ENCODE results near the gene LRRC14B.
A peak's percentile ranks its signal among the peaks of the same experiment; 100 is the strongest.

Gene LRRC14B

GRCh38 chr5:176296-176823 lies 14.9 kb upstream of the LRRC14B start:
- no peak for DNase-seq

- DNase-seq: no peak
Measured at GRCh38 chr5:178110-178509, 13.2 kb upstream of the LRRC14B start.

GRCh38 chr5:179401-179800 lies 11.9 kb upstream of the LRRC14B start:
- DNase-seq: no peak

- no peak for DNase-seq
Measured at GRCh38 chr5:180286-180918, 10.9 kb upstream of the LRRC14B start.

GRCh38 chr5:181160-181559 lies 10.1 kb upstream of the LRRC14B start:
- DNase-seq: no peak

- no peak for DNase-seq
Measured at GRCh38 chr5:181566-181965, 9.7 kb upstream of the LRRC14B start.

- no peak for DNase-seq
Measured at GRCh38 chr5:182126-182525, 9.2 kb upstream of the LRRC14B start.

- DNase-seq: no peak
Measured at GRCh38 chr5:184471-184870, 6.8 kb upstream of the LRRC14B start.

GRCh38 chr5:185095-186070 lies 5.9 kb upstream of the LRRC14B start:
- no peak for DNase-seq

GRCh38 chr5:186091-187041 lies 4.9 kb upstream of the LRRC14B start:
- no peak for DNase-seq

- no peak for DNase-seq
Measured at GRCh38 chr5:187042-187431, 4.3 kb upstream of the LRRC14B start.

- no peak for DNase-seq
Measured at GRCh38 chr5:187617-188451, 3.5 kb upstream of the LRRC14B start.

GRCh38 chr5:188488-189481 lies 2.5 kb upstream of the LRRC14B start:
- peak; percentile 86 to 87 for DNase-seq

- DNase-seq: no peak
Measured at GRCh38 chr5:189486-189885, 1.8 kb upstream of the LRRC14B start.

GRCh38 chr5:189976-190365 lies 1.3 kb upstream of the LRRC14B start:
- DNase-seq: no peak

GRCh38 chr5:190366-191035 lies 794 bp upstream of the LRRC14B start:
- DNase-seq: no peak

- no peak for DNase-seq
Measured at GRCh38 chr5:191949-192690, 825 bp downstream of the LRRC14B start.

GRCh38 chr5:192691-192969 lies 1.3 kb downstream of the LRRC14B start:
- no peak for DNase-seq
